Left ventricle myocardium inferior (tissue), 1 donor: ENCODE results near the gene SHTN1. TPM values are rescaled to one million over a fixed set of nuclear protein-coding genes. Genes with fewer than 3 reads are reported as not detected.

ENCODE experiments used
- DNase-seq: peaks from one replicate; pipeline ENCODE4 v3.0.0-alpha.2; 2020
- H3K27ac ChIP-seq: fragments of 200-600 bp; replicated peaks from 2 replicates; pipeline ENCODE4 v1.8.0; 2021
- H3K27me3 ChIP-seq: fragments of 200-600 bp; 2 replicates; pipeline ENCODE4 v1.8.0; 2021; ENCODE audit warnings: low read depth
- H3K36me3 ChIP-seq: fragments of 200-600 bp; 2 replicates; pipeline ENCODE4 v1.8.0; 2021
- H3K4me1 ChIP-seq: fragments of 200-600 bp; 2 replicates; pipeline ENCODE4 v1.8.0; 2021
- H3K4me3 ChIP-seq: fragments of 200-600 bp; 2 replicates; pipeline ENCODE4 v1.8.0; 2021; ENCODE audit warnings: mild to moderate bottlenecking, moderate library complexity
- H3K9me3 ChIP-seq: fragments of 200-600 bp; replicated peaks from 2 replicates; pipeline ENCODE4 v1.8.0; 2021
- intact Hi-C: fragments of 100-400 bp; cut with micrococcal nuclease; formaldehyde crosslinking; loops from one replicate; pipeline ENCODE4 v1.11.0; 2022
- total RNA-seq: library from RNA; stranded (reverse); fragmentation: NEBNext Ultra II Directional; extraction: Animal tissue kit (Norgen Biotek cat#: 25700); gene quantifications from one replicate; pipeline ENCODE4 v1.2.1, GENCODE V29; 2021
- TF ChIP-seq, protein P1 (sequence below): fragments of 200-600 bp; IDR thresholded peaks from 2 replicates; pipeline ENCODE4 v1.8.0; 2021; ENCODE audit warnings: antibody characterized with exemption, mild to moderate bottlenecking, borderline replicate concordance
- donor health status: DM: no; HTN: yes; CAD: no; lungs with severe emphysema.

SHTN1 gene
- total RNA-seq, 1 donor from 2014 or later, result 2.0 TPM

GRCh38 chr10:116875897-116876296, 129.1 kb downstream of the SHTN1 start:
- no peak for DNase-seq
- no peaks in the 10 kb centered on the region for H3K36me3 ChIP-seq
- no peaks in the 10 kb centered on the region for H3K4me1 ChIP-seq
- H3K9me3 ChIP-seq, result no peaks in the 10 kb centered on the region
- H3K27ac ChIP-seq, result no peak overlapping the region
- H3K27me3 ChIP-seq, result peaks cover 17% of the 10 kb centered on the region
- TF ChIP-seq, protein P1, sequence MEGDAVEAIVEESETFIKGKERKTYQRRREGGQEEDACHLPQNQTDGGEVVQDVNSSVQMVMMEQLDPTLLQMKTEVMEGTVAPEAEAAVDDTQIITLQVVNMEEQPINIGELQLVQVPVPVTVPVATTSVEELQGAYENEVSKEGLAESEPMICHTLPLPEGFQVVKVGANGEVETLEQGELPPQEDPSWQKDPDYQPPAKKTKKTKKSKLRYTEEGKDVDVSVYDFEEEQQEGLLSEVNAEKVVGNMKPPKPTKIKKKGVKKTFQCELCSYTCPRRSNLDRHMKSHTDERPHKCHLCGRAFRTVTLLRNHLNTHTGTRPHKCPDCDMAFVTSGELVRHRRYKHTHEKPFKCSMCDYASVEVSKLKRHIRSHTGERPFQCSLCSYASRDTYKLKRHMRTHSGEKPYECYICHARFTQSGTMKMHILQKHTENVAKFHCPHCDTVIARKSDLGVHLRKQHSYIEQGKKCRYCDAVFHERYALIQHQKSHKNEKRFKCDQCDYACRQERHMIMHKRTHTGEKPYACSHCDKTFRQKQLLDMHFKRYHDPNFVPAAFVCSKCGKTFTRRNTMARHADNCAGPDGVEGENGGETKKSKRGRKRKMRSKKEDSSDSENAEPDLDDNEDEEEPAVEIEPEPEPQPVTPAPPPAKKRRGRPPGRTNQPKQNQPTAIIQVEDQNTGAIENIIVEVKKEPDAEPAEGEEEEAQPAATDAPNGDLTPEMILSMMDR, result no peak
- no peak overlapping the region for H3K4me3 ChIP-seq
- intact Hi-C loops, result loop anchor here (2.0 kb wide), 1 partner anchor 43 kb away; no protein-coding TSS in a partner anchor

DNA sequence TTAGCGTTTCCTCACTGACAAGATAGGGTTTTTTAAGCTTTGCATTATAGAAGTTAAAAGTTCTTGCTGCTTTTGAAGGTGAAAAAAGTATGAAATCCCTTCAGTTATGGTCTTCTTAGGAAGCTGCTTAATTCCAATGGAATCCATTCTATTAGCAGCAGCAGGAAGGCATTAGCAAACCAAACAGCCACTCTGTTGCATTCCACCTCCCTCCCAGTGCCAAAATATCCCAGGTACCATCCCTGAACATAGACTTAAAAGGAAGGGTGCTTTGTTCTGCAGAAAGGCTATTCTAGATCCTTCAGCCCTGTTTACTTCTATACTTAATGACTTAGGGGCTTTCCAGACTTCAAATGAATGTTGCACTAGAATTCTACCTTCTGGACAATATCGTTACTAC, 131.9 kb downstream of the SHTN1 start:
- H3K27me3 ChIP-seq, result peaks cover 17% of the 10 kb centered on the region

GRCh38 chr10:116870949-116871348, 134.0 kb downstream of the SHTN1 start:
- TF ChIP-seq, protein P1, result no peak
- Histone ChIP-seq H3K4me3 (no peak overlapping the region), H3K27ac (no peak overlapping the region), H3K27me3 (peaks cover 17% of the 10 kb centered on the region), H3K9me3 (no peaks in the 10 kb centered on the region), H3K36me3 (no peaks in the 10 kb centered on the region), H3K4me1 (no peaks in the 10 kb centered on the region)
- no peak for DNase-seq
- intact Hi-C loops, result no loop called here

More for the DNA sequence above, 131.9 kb downstream of the SHTN1 start:
- TF ChIP-seq, protein P1, result no peak
- H3K4me1 ChIP-seq, result no peaks in the 10 kb centered on the region
- H3K9me3 ChIP-seq, result no peaks in the 10 kb centered on the region
- intact Hi-C loops, result no loop called here
- no peaks in the 10 kb centered on the region for H3K36me3 ChIP-seq
- no peak for DNase-seq
- no peak overlapping the region for H3K27ac ChIP-seq
- H3K4me3 ChIP-seq, result no peak overlapping the region

- no peak overlapping the region for H3K27ac ChIP-seq
- no peaks in the 10 kb centered on the region for H3K4me1 ChIP-seq
- no peaks in the 10 kb centered on the region for H3K36me3 ChIP-seq
- TF ChIP-seq, protein P1, result no peak
- no peak for DNase-seq
- H3K27me3 ChIP-seq, result peaks cover 17% of the 10 kb centered on the region
- no peak overlapping the region for H3K4me3 ChIP-seq
- no peaks in the 10 kb centered on the region for H3K9me3 ChIP-seq
- intact Hi-C loops, result no loop called here
Measured at GRCh38 chr10:116868722-116869121, 136.3 kb downstream of the SHTN1 start.

DNA sequence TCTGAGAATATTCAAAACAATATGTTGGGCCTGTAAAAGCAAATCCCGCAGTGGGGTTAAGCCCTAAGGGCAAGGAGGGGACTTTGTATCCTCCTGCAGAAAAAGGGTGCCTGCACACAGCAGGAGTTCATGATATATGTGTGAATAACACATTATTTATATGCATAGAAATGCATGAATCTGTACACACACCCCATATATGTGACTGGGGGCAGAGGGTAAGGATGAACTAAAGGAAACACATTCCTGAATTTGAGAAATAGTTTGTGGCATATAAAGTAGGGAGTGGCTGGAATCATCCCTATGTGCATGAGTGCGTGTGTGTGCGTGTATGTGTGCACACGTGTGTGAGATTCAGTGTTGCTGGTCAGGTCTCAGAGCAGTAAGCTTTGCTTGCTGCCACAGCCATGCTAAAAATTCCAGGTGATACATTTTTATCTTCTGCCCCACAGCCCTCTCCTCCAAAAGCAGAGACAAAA, 136.8 kb downstream of the SHTN1 start:
- Histone ChIP-seq H3K27me3 (peaks cover 12% of the 10 kb centered on the region), H3K4me1 (no peaks in the 10 kb centered on the region), H3K4me3 (no peak overlapping the region), H3K9me3 (no peaks in the 10 kb centered on the region), H3K27ac (no peak overlapping the region), H3K36me3 (no peaks in the 10 kb centered on the region)
- TF ChIP-seq, protein P1, result no peak
- intact Hi-C loops, result no loop called here
- DNase-seq, result no peak
